HG02588 (cell line): ENCODE data around the gene SNAI3.
A peak's percentile ranks its signal among the peaks of the same experiment; 100 is the strongest.

ENCODE experiments used
- ATAC-seq: cut with Tn5 transposase; IDR thresholded peaks from one replicate; pipeline ENCODE4 v1.9.1; 2021; ENCODE audit warnings: mild to moderate bottlenecking, moderate library complexity; ENCODE audit not compliant: unreplicated experiment

The SNAI3 gene

DNA sequence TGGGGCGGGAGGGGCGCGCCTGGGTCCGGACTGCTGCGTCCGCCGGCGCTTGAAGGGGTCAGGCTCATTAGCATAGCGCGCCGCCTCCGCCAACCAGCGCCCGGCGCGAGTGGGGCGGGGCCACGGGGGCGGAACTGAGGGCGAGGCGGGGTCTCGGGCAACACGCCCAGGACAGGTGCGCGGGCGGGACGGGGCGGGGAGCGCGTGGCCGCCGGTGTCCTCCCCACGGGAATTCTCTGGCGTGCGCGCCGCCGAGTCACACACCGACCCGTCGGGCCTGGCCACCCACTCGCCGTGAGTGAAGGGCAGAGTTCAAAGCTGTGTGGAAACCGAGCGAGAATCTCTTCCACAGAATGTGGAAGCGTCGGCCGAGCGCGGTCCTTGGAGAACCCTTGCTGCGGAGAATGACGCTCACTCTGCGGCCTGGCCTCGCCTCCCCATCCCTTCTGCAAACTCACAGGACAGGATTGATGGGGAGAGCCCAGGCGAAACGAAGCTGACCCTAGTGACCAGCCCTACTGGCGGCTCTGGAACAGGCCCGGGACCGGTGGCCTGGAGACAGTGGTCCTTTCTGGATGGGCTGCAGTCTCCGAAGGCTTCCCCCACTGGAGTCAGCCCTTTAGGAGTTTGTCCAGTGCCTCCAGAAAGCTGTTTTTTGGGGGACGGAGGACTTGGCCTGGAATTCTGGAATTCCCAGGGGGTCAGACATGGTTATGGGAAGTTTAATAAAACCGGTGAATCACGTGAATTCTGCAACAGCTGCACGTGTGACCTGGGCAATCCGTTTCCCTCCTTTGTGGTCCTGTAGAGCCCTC lies at the start of gene SNAI3:
TSS of gene SNAI3 (minus strand) at position 69 of the 815 bp plus-strand sequence. CDS start 101 bp downstream, outside the sequence.
- peak; percentile 64 for ATAC-seq

DNA sequence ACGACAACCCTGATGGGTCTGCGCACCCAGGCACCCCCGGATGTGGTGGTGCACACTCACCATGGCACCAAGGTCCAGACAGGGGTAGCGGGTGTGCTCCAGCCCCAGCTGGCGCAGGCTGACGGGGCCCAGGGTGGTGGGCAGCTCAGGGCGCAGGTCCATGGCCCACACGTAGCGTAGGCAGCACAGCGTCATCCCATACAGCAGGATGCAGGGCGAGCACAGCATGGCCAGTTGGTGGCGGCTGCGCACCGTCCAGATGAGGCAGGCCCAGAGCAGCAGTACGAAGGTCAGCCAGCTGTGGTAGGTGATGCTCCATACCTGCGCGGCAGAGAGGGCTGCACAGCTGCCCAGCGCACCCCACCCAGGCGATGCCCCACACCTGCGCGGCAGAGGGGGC lies 49.8 kb upstream of the SNAI3 start:
- no peak for ATAC-seq

DNA sequence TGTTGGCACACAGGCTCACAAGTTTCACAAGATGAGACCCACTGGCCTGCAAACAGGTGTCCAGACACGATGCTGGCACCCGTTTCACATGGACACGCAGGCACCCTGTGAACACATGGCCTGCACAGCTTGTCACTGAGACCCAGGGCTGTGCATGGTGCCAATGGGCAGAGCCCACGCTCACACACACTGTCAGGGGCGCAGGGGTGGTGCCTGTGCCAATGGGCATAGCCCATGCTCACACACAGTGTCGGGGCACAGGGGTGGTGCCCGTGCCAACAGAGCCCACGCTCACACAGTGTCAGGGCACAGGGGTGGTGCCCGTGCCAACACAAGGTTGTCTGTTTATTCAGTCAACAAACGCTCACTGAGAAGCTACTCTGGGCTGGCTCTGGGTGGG lies 49.3 kb upstream of the SNAI3 start:
- no peak for ATAC-seq

DNA sequence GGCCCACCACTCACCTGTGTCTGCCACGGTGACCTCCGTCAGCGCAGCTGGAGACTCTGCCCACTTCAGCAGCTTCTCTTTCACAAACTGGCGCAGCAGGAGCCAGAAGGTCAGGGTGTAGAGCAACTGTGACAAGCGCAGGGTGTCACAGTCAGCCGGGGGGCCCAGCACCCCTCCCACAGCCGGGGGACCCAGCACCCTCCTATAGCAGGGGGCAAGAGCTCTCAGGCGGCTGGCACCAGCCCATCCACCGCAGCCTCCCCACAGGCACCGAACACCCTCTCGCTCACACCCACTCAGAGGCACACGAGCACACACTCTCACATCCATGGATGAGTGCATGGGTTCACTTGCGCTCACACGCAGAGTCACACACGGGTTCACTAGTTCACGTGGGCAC lies 48.8 kb upstream of the SNAI3 start:
- no peak for ATAC-seq

DNA sequence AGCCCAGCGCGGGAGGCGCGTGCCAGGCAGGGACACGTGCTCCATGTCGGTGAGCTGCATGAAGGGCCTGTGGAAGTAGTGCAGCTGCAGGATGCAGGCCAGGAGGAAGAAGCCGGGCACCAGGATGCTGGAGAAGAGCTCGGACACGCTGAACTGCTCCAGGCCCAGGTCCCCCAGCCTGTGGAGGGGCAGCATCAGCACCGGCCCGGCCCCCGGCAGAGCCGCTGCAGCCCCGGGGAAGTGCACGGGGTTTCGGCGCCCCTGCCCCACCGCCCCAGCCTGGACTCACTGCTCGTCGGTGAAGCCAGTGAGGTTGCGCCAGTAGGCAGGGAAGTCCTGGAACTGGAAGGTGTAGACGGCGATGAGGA lies 48.0 kb upstream of the SNAI3 start:
- no peak for ATAC-seq

DNA sequence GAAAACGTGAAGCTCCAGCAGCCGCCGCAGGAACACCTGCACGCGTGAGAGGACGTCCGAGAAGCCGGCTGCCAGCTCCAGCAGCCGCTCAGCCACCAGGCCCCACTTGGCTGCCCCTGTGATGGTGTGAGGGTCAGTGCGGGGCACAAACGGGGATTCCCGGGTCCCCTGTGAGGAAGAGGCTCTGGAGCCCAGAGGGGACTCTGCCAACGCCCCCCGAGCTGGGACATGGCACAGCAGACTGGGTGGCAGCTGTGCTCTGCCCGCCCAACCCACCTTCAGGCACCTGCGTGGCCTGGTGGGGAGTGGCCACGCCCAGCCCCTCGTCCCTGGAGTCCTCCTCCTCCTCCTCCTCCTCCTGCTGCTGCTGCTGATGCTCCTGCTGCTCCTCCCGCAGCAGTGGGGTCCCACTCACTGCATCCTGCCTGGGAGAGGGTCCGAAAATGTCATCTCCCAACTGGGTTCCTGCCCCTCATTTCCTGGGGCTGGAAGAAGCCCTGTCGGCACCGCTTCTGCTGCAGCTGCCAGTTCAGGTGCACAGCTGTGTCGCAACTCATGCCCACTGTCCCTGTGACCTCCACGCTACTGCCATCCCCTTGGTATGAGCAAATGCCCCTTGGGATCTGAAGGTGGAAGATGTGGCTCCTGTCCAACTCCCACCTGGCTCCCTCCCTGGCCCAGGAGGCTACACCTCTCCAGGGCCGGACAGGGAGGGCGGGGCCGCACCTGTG lies 47.5 kb upstream of the SNAI3 start:
- ATAC-seq = no peak

DNA sequence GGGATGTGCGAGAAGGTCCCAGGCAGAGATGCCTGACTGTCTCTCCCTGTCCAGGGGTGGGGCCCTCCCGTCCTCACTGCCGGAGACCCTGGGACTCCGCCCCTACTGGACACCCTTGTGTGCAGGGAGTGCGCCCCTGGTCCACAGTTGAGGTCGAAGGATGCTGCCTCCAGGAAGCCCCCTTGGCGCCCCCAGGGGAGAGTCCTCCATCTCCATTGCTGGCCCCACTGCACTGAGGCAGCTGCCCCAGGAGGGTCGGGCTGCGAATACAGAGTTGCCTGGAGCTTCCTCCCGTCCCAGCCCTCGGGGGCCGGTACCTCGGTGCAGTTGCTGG lies 46.6 kb upstream of the SNAI3 start:
- no peak for ATAC-seq

DNA sequence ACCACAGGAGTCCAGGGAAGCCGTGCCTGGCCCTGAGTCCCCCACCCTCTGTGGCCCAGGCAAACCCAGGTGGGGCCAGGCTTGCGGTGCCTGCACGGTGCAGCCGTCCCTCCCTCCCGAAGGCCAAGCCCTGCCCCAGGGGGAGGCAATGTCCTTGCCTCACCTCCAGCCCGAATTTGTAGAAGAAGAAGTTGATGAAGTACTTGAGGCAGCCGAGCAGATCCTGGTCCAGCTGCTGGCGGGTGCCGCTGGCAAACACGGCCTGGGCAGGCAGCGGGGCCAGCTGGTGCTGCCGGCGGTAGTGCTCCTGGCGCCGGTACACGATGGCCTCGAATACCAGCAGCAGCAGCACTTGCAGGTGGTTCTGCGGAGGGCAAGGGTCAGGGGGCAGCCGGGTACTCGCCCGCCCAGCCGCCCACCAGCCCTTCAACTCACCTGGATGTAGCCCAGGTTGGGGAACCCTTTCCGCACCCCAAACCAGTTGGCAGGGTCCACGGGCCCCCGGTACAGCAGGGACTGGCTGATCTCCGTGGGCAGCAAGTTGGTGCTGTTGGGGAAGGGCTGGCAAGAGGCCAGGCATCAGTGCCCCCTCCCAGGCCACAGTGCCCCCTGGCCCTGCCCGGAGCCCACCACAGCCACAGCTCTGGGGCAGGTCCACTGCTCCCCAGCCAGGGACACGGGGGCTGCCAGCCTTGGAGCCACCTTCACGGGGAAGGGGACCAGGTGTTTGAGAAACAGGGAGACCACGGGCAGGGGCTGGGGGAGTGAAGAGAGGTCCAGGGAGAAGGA lies 46.1 kb upstream of the SNAI3 start:
- ATAC-seq = no peak

DNA sequence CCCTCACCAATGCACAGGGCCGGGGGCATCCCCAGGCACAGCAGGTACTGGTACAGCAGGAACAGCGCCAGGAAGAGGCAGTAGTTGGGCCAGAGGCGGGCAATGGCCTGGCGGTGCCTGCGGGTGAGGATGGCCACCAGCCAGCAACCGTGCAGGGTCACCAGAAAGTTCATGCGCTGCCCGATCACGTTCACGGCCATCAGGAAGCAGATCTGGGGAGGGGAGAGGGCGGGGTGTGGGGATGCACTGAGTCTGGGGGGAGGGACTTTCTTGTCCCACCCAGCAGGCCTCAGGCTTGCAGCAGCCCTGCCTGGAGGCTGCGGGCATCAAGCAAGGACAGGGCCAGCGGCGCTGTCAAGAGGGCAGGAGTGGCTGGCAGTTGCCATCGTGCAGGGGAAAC lies 45.4 kb upstream of the SNAI3 start:
- no peak for ATAC-seq

DNA sequence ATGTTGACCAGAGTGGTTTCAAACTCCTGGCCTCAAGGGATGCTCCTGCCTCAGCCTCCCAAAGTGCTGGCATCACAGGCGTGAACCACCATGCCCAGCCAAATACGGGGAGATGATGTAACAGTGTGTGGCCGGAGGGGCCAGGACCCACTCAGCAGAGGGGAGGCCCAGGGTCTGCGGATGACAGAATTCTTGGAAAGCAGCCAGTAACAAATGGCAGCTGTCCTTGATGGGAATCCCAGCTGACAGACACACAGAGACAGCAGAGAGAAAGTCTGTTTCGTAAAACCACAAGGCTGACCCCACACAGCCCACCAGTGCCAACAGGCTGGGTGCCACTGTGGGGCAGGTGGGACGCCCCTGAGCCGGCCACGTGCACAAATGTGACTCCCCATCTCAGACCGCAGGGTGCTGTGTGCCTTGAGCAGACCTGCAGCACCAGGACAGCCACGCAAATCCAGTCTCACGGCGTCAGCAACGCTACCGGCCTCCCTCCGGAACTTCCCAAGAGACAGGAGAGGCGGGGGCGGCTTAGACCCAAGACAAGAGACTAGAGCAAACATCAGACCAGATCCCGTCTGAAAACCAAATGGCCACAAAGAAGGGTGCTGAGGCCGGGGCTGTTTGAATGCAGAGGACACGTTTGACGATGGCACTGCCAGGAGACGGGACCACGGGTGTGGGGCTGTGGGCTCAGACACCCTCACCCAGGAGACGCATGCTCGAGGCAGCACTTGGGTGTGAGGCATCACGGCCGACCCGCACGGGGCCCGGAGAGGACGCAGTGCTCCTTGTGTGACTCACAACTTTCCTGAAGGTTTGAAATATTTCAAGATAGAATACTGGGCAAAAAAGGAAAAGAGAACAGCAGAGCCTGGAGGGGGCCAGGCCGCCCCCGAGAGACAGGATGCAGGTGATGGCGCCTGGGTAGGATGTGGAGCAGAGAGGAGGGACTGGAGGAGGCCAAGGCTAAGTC lies 44.6 kb upstream of the SNAI3 start:
- no peak for ATAC-seq

DNA sequence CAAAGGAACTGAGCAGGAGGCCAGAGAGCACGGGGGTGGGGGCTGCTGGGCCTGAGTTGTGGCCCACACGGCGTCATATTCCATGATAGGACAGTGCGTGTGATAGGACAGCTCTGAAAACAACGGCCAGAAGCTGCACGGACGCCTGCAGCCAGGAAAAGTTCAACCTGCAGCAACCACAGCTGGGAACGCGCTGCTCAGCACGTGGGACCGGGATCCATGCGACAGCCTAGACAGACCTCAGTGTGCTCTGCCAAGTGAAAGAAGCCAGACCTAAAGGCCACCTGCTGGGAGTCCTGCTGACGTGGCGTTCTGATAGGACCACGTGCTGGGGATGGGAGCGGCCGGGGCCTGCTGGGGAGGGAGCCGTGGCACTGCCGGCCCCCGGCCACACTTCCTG lies 41.6 kb upstream of the SNAI3 start:
- no peak for ATAC-seq

DNA sequence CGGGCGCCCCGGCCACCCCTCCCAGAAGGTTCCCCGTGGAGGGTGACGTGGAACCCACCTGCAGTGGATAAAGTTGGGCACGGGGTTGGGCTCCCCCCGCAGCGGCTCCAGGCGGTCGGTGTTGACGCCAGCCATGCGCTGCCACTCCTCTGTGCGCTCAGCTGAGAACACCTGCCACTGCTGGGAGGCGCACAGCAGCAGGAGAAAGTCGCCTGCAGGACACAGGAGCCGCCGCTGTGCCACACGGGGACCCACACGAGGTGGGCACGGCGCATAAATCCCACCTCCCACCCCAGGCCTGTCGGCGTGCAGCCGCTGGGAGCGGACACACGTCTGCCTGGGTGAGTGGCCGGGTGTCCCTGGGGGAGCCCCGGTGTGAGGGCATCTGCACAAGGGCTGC lies 40.7 kb upstream of the SNAI3 start:
- no peak for ATAC-seq

DNA sequence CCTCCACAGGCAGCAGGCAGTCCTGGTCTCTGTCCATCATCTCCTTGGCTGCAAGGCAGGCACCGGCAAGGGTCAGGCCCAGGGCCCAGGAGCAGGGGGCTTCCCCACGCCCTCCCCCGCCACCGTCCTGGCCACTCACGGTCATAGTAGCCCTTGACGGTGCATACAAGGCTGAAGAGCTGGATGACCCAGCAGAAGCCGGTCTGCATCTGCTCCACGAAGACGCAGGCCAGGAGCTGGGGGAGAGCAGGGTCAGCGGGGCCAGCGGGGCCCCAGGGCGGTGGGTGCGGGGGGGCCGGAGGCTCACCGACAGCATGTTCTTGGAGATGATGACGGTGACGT lies 40.1 kb upstream of the SNAI3 start:
- no peak for ATAC-seq

DNA sequence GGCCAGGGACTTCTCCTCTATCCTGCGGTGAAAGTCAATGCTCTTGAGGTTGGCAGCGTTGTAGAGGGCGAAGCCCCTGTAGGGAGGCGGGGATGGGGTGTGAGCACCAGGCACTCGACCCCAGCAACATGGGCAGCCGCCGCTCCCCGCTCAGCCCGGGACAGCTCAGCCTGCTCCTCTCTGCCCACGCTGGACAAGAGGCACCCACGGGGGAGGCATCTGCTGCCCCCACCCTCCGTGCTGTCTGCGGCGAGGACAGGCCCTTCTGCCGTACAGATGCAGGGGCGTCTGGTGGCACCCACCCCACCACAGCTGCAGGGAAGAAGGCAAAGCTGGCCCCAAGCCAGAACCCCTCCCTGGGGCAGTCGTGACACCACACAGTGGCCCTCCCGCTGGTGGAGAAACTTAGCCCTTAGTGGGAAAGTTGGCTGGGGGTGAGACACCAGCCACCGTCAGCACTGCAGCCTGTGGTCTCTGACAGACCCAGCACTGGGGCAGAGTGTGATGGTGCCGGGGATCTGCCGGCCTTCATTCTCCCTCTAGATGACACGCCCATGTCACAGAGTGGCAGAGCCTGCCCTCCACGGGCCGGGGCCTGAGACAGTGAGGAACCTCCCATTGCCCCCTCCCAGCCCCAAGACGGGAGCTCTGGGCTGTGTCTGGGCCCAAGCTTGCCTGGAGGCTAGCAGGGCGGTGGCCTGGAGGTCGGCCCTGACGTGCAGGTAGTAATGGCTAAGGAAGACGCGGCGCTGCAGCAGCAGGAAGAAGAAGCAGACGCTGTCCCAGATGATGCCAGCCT lies 39.5 kb upstream of the SNAI3 start:
- no peak for ATAC-seq

DNA sequence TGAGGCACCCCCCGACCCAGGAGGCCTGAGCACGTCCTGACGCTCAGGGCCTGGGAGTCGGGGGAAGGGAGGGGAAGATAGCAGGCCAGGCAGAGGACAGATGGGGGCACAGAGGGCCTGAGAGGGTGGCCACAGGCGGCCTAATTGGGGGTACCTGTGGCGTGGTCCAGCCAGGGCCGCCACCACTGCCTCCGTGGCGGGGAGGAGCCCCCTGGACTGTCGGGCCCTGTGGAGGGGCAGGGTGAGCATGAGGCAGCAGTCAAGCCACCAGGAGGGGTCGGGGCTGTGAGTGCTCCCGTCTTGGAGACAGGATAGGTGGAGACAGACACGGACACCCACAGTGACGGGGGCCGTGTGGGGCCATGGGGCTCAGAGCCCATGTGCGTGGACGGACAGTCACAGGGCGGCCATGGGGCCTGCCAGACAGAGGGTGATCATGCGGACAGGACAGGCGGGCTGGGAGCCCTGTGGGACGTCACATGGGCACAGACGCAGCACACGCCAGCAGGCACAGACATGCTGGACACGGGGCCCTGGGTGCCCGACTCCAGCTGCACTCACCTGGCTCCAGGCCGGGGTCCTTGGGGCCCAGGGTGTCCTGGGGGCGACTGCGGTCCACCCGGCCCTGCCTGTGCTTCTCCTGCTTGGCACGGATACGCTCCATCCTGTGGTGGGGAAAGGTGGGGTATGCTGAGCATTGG lies 38.7 kb upstream of the SNAI3 start:
- no peak for ATAC-seq

DNA sequence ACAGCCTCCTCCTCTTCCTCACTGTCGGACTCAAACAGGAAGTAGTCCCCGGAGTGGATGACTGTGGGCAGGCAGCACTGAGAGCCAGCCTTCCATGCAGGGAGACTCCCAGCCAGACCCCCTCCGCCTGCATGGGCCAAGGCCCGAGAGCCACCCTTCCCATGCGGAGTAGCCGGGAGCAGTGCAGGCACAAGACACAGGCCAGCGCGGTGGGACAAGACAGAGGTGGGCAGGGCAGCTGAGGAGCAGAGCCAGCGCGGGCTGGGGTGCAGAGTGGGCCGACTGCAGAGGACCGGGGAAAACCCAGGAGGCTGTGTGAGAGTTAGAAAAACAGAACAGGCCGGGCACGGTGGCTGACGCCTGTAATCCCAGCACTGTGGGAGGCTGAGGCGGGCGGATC lies 37.6 kb upstream of the SNAI3 start:
- ATAC-seq = no peak

DNA sequence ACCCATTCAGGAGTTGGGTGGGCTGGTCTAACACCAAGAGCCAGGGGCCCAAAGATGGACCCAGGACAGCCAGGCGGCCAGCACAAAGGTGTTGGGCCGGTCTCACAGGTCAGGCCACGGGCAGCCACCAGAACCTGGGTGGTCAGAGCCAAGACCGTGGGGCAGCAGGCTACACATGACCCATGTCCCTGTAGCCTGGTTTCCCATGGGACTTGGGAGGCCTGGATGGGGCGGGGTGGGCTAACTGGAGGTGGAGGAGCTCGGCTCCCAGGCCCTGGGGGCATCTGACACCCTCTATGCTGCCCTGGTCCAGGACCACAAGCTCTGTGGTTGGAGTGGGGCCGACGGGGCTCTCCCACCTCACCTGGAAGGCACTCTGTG lies 37.2 kb upstream of the SNAI3 start:
- no peak for ATAC-seq

DNA sequence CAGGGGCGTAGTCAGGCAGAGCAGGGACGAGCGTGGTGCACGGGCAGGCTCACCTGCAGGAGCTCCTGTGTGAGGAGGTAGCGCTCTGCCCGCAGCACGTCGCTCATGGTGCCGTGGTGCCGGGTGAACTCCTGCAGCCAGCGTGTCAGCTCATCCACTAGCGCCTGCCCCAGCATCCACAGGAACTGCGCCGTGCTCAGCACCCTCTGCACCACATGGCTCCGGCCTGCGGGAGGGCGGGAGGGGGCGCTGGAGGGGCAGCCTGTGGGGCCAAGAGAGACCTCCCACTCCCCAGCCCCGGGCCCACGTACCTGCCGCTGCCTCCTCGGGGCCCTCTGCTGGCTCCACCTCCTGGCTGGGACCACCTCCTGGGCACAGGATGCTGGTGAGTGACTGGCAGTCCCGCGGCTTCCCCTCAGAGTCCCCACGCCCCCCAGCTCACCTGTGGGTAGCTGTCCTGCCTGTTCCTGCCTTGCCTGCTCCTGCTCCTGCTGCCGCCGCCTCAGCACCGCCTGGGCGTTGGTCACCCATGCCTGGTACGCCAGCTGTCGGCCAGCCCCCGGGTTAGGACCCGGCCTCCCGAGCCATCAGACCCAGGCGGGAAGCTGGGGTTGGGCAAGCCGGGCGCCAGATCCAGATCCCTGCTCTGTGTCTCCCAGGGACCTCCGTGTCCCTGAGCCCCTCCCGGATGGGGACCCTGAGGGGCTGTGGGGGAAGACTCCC lies 36.6 kb upstream of the SNAI3 start:
- no peak for ATAC-seq
